ENCODE measurements around the gene ZNF30. TPM values are rescaled to one million over a fixed set of nuclear protein-coding genes. Genes with fewer than 3 reads are reported as not detected.

The ZNF30 gene
- total RNA-seq, 4 donors from 2014 or later = 1.2 to 4.3 (median 3.1) TPM

- no peak overlapping the region for H3K27ac ChIP-seq
- no peak for TF ChIP-seq POLR2A (IDR thresholded peaks at IDR 0.05)
- TF ChIP-seq EP300 (IDR thresholded peaks at IDR 0.05) = no peak
- no peak for TF ChIP-seq CTCF (IDR thresholded peaks at IDR 0.05)
- H3K9me3 ChIP-seq = peaks cover 0 to 70% (median 15%) of the 10 kb centered on the region in 4 donors
- no peaks in the 10 kb centered on the region for H3K27me3 ChIP-seq
- DNase-seq (ENCODE audit: low spot score in 2 of 2) = no peak
- H3K4me3 ChIP-seq = no peak overlapping the region
- 94 to 96% methylated on average over 13 of the region's 13 CpGs for WGBS, 2 donors
- peaks cover 0 to 74% (median 12%) of the 10 kb centered on the region in 3 donors for H3K36me3 ChIP-seq
- H3K4me1 ChIP-seq = no peaks in the 10 kb centered on the region
Observed at GRCh38 chr19:34943861-34944573, 17.3 kb downstream of the ZNF30 start.

DNA sequence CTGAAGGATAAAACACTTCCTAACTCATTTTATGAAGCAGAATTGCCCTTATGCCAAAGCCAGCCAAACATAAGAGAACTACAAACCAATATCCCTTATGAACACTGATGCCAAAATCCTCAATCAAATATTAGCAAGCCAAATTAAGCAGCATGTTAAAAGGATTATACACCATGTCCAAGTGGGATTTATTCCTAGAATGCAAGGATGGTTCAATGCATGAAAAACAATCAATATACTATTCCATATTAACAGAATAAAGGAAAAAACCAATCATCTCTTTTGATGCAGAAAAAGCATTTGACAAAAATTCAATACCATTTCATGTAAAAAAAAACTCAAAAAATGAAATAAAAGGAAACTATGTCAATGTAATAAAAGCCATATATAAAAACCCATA is 26.4 kb downstream of the ZNF30 start:
- Histone ChIP-seq H3K4me3 (no peak overlapping the region), H3K36me3 (peaks cover 0 to 79% (median 10%) of the 10 kb centered on the region in 3 donors), H3K27me3 (no peaks in the 10 kb centered on the region)

DNA sequence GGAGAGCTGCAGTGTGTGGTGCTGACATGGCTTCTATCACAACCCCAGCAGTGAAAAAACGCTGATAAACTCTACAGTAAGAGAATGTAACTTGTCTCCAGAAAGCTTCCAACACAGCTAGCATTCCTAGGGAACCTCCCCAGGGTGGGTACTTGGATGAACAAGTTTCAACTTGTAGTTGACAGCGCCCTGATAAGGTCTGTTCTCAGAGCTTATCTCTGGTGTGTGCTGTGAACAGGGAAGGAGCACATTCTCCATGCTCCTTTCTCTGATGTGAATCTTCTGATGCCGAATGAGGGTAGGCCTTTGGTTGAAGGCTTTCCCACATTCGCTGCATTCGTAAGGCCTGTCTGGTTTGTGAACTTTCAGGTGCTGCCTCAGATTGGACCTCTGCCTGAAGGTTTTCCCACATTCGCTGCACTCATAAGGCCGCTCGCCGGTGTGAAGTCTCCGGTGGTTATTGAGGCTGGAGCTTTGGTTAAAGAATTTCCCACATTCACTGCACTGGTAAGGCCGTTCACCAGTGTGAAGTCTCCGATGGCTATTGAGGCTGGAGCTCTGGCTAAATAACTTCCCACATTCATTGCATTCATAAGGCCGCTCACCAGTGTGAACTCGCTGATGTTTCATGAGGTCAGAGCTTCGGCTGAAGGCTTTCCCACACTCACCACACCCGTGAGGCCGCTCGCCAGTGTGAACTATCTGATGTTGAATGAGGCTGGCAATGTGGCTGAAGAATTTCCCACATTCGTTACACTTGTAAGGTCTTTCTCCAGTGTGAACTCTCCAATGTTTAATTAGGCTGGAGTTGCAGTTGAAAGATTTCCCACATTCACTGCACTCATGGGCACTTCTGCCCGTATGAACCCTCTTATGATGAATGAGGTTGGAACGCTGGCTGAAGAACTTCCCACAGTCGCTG is 31.4 kb downstream of the ZNF30 start:
- 95 to 98% methylated on average over 22 of the region's 22 CpGs for WGBS, 2 donors
- DNase-seq (ENCODE audit: low spot score in 2 of 2) = no peak
- TF ChIP-seq EP300 (IDR thresholded peaks at IDR 0.05) = no peak
- no peak for TF ChIP-seq POLR2A (IDR thresholded peaks at IDR 0.05)
- no peak for TF ChIP-seq CTCF (IDR thresholded peaks at IDR 0.05)
- H3K4me3 ChIP-seq = no peak overlapping the region
- H3K27ac ChIP-seq = no peak overlapping the region
- peaks cover 0 to 16% (median 11%) of the 10 kb centered on the region in 4 donors for H3K4me1 ChIP-seq
- peaks cover 0 to 84% (median 35%) of the 10 kb centered on the region in 4 donors for H3K9me3 ChIP-seq
- H3K27me3 ChIP-seq = no peaks in the 10 kb centered on the region
- H3K36me3 ChIP-seq = peaks cover 7 to 87% (median 35%) of the 10 kb centered on the region in 3 donors

More for the DNA sequence above, 26.4 kb downstream of the ZNF30 start:
- no peak for DNase-seq (ENCODE audit: low spot score in 2 of 2)
- peaks cover 0 to 98% (median 36%) of the 10 kb centered on the region in 4 donors for H3K9me3 ChIP-seq
- no peak overlapping the region for H3K27ac ChIP-seq
- no peaks in the 10 kb centered on the region for H3K4me1 ChIP-seq
- TF ChIP-seq CTCF (IDR thresholded peaks at IDR 0.05) (no peak), POLR2A (IDR thresholded peaks at IDR 0.05) (no peak), EP300 (IDR thresholded peaks at IDR 0.05) (no peak)

GRCh38 chr19:34959021-34959420 is 32.3 kb downstream of the ZNF30 start:
- H3K36me3 ChIP-seq = peaks cover 7 to 78% (median 35%) of the 10 kb centered on the region in 3 donors
- peaks cover 0 to 18% (median 14%) of the 10 kb centered on the region in 4 donors for H3K4me1 ChIP-seq
- no peak for DNase-seq (ENCODE audit: low spot score in 2 of 2)

More at GRCh38 chr19:34959021-34959420, 32.3 kb downstream of the ZNF30 start:
- TF ChIP-seq CTCF (IDR thresholded peaks at IDR 0.05) (no peak), POLR2A (IDR thresholded peaks at IDR 0.05) (no peak), EP300 (IDR thresholded peaks at IDR 0.05) (no peak)
- peaks cover 0 to 75% (median 30%) of the 10 kb centered on the region in 4 donors for H3K9me3 ChIP-seq
- no peak overlapping the region for H3K4me3 ChIP-seq
- no peak overlapping the region for H3K27ac ChIP-seq
- no peaks in the 10 kb centered on the region for H3K27me3 ChIP-seq
- 95 to 98% methylated on average over 7 of the region's 7 CpGs for WGBS, 2 donors

Measured in tibial nerve (tissue), 4 donors.